HG02763 (cell line): ENCODE results near the gene ZNF74.

Experiments
- ATAC-seq: cut with Tn5 transposase; IDR thresholded peaks from one replicate; pipeline ENCODE4 v1.9.1; 2021; ENCODE audit warnings: mild to moderate bottlenecking, moderate library complexity; ENCODE audit not compliant: unreplicated experiment

The ZNF74 gene

GRCh38 chr22:20430720-20431510, 37.0 kb downstream of the ZNF74 start:
- no peak for ATAC-seq

GRCh38 chr22:20431511-20432192, 37.7 kb downstream of the ZNF74 start:
- ATAC-seq = no peak

GRCh38 chr22:20432244-20432686, 38.3 kb downstream of the ZNF74 start:
- ATAC-seq = no peak

- ATAC-seq = no peak
These were observed 39.2 kb downstream of the ZNF74 start for GRCh38 chr22:20433191-20433590.

GRCh38 chr22:20433686-20434241, 39.8 kb downstream of the ZNF74 start:
- ATAC-seq = no peak

- no peak for ATAC-seq
These were observed 40.4 kb downstream of the ZNF74 start for GRCh38 chr22:20434264-20434751.

GRCh38 chr22:20434773-20435172, 40.8 kb downstream of the ZNF74 start:
- no peak for ATAC-seq

GRCh38 chr22:20435436-20436306, 41.7 kb downstream of the ZNF74 start:
- no peak for ATAC-seq

- no peak for ATAC-seq
These were observed 42.4 kb downstream of the ZNF74 start for GRCh38 chr22:20436307-20436767.

GRCh38 chr22:20436768-20437612, 43.0 kb downstream of the ZNF74 start:
- no peak for ATAC-seq

GRCh38 chr22:20437613-20438426, 43.9 kb downstream of the ZNF74 start, which contains the start of gene SCARF2:
Gene SCARF2, minus strand, starts transcription at chr22:20437825. Its CDS starts 71 bp downstream, at chr22:20437754.
- ATAC-seq = no peak

- no peak for ATAC-seq
These were observed 44.4 kb downstream of the ZNF74 start for GRCh38 chr22:20438427-20438677.

- no peak for ATAC-seq
These were observed 44.9 kb downstream of the ZNF74 start for GRCh38 chr22:20438678-20439492.

GRCh38 chr22:20439556-20439927, 45.6 kb downstream of the ZNF74 start:
- no peak for ATAC-seq

- ATAC-seq = no peak
These were observed 46.1 kb downstream of the ZNF74 start for GRCh38 chr22:20439928-20440575.

- no peak for ATAC-seq
These were observed 47.0 kb downstream of the ZNF74 start for GRCh38 chr22:20440637-20441591.
